Measurements from ENCODE around the gene RPL5. TPM values are rescaled to one million over a fixed set of nuclear protein-coding genes. Genes with fewer than 3 reads are reported as not detected.

Gene RPL5
- total RNA-seq, 1 experiment from 2014 or later, result 1,118 TPM

GRCh38 chr1:92851729-92852128 is 19.9 kb downstream of the RPL5 start:
- H3K4me3 Mint-ChIP-seq (ENCODE audit: unreplicated experiment), result no peak overlapping the region
- no peaks in the 10 kb centered on the region for H3K9me3 ChIP-seq
- H3K36me3 Mint-ChIP-seq (ENCODE audit: insufficient read depth, unreplicated experiment), result no peaks in the 10 kb centered on the region
- POLR2A ChIA-PET, result no interaction called here
- DNase-seq, result no peak
- no peaks in the 10 kb centered on the region for H3K36me3 ChIP-seq (ENCODE audit: control insufficient read depth, insufficient read depth, low read length)
- BruUV-seq (replicated peaks), result no TSS peak
- no peak overlapping the region for H3K27ac Mint-ChIP-seq (ENCODE audit: unreplicated experiment)
- no peaks in the 10 kb centered on the region for H3K9me3 Mint-ChIP-seq (ENCODE audit: unreplicated experiment)
- intact Hi-C loops (cut with micrococcal nuclease; ENCODE audit: unreplicated experiment), result no loop called here
- H3K4me1 Mint-ChIP-seq (ENCODE audit: low read depth, unreplicated experiment), result peaks cover 6% of the 10 kb centered on the region
- CTCF ChIA-PET, result no interaction called here
- no peaks in the 10 kb centered on the region for H3K4me1 ChIP-seq
- H3K27me3 Mint-ChIP-seq (ENCODE audit: insufficient read depth, unreplicated experiment), result no peaks in the 10 kb centered on the region
- no peak overlapping the region for H3K4me3 ChIP-seq (ENCODE audit: low read depth, low read length)
- no peaks in the 10 kb centered on the region for H3K27me3 ChIP-seq (replicated peaks; ENCODE audit: control insufficient read depth, insufficient read depth, low read length)
- TF ChIP-seq CTCF (IDR thresholded peaks at IDR 0.05; ENCODE audit: insufficient read depth in 1 of 2, low read depth in 1 of 2, low read length in 1 of 2, severe bottlenecking in 1 of 2, unreplicated experiment in 1 of 2), result no peak

GRCh38 chr1:92853299-92853698 is 21.5 kb downstream of the RPL5 start:
- Mint-ChIP-seq H3K27me3 (ENCODE audit: insufficient read depth, unreplicated experiment) (no peaks in the 10 kb centered on the region), H3K36me3 (ENCODE audit: insufficient read depth, unreplicated experiment) (no peaks in the 10 kb centered on the region), H3K9me3 (ENCODE audit: unreplicated experiment) (no peaks in the 10 kb centered on the region), H3K4me3 (ENCODE audit: unreplicated experiment) (no peak overlapping the region), H3K27ac (ENCODE audit: unreplicated experiment) (no peak overlapping the region), H3K4me1 (ENCODE audit: low read depth, unreplicated experiment) (peaks cover 2% of the 10 kb centered on the region)
- Histone ChIP-seq H3K36me3 (ENCODE audit: control insufficient read depth, insufficient read depth, low read length) (no peaks in the 10 kb centered on the region), H3K4me1 (no peaks in the 10 kb centered on the region), H3K4me3 (ENCODE audit: low read depth, low read length) (no peak overlapping the region), H3K27me3 (replicated peaks; ENCODE audit: control insufficient read depth, insufficient read depth, low read length) (no peaks in the 10 kb centered on the region), H3K9me3 (no peaks in the 10 kb centered on the region)
- intact Hi-C loops (cut with micrococcal nuclease; ENCODE audit: unreplicated experiment), result no loop called here
- no TSS peak for BruUV-seq (replicated peaks)
- TF ChIP-seq CTCF (IDR thresholded peaks at IDR 0.05; ENCODE audit: insufficient read depth in 1 of 2, low read depth in 1 of 2, low read length in 1 of 2, severe bottlenecking in 1 of 2, unreplicated experiment in 1 of 2), result no peak
- ChIA-PET CTCF (interaction anchor here (0.6 kb wide), 1 partner anchor 1243 kb away, joined by 3 read pairs; no protein-coding TSS in a partner anchor), POLR2A (no interaction called here)
- no peak for DNase-seq

- intact Hi-C loops (cut with micrococcal nuclease; ENCODE audit: unreplicated experiment), result no loop called here
- no peaks in the 10 kb centered on the region for H3K9me3 Mint-ChIP-seq (ENCODE audit: unreplicated experiment)
- CTCF ChIA-PET, result no interaction called here
- Histone ChIP-seq H3K4me1 (no peaks in the 10 kb centered on the region), H3K27me3 (replicated peaks; ENCODE audit: control insufficient read depth, insufficient read depth, low read length) (no peaks in the 10 kb centered on the region), H3K4me3 (ENCODE audit: low read depth, low read length) (no peak overlapping the region), H3K36me3 (ENCODE audit: control insufficient read depth, insufficient read depth, low read length) (no peaks in the 10 kb centered on the region), H3K9me3 (no peaks in the 10 kb centered on the region)
- H3K27me3 Mint-ChIP-seq (ENCODE audit: insufficient read depth, unreplicated experiment), result no peaks in the 10 kb centered on the region
- no TSS peak for BruUV-seq (replicated peaks)
- POLR2A ChIA-PET, result no interaction called here
- peaks cover 3% of the 10 kb centered on the region for H3K4me1 Mint-ChIP-seq (ENCODE audit: low read depth, unreplicated experiment)
- DNase-seq, result no peak
- H3K4me3 Mint-ChIP-seq (ENCODE audit: unreplicated experiment), result no peak overlapping the region
- no peak for TF ChIP-seq CTCF (IDR thresholded peaks at IDR 0.05; ENCODE audit: insufficient read depth in 1 of 2, low read depth in 1 of 2, low read length in 1 of 2, severe bottlenecking in 1 of 2, unreplicated experiment in 1 of 2)
- H3K36me3 Mint-ChIP-seq (ENCODE audit: insufficient read depth, unreplicated experiment), result no peaks in the 10 kb centered on the region
- H3K27ac Mint-ChIP-seq (ENCODE audit: unreplicated experiment), result no peak overlapping the region
These were observed 22.4 kb downstream of the RPL5 start for GRCh38 chr1:92854101-92854785.

Measured in Caco-2 (cell line).